Stimulated activated CD8-positive, alpha-beta memory T cell treated with anti-CD3 and anti-CD28 coated beads, Interleukin-7, amount 100 ng/mL, for 1 hour (primary cell): ENCODE results near the gene ANKS1B.
"Not testable (repeated sequence)": the region's sequence is repeated elsewhere in the genome, so short reads cannot be mapped to it uniquely, and the experiment has no call there.

Source experiments
- DNase-seq, 2 donors: peaks; one replicate each; pipeline ENCODE4 v3.0.0-alpha.2; 2020; ENCODE audit warnings: low read depth in 2 of 2

The ANKS1B gene

DNA sequence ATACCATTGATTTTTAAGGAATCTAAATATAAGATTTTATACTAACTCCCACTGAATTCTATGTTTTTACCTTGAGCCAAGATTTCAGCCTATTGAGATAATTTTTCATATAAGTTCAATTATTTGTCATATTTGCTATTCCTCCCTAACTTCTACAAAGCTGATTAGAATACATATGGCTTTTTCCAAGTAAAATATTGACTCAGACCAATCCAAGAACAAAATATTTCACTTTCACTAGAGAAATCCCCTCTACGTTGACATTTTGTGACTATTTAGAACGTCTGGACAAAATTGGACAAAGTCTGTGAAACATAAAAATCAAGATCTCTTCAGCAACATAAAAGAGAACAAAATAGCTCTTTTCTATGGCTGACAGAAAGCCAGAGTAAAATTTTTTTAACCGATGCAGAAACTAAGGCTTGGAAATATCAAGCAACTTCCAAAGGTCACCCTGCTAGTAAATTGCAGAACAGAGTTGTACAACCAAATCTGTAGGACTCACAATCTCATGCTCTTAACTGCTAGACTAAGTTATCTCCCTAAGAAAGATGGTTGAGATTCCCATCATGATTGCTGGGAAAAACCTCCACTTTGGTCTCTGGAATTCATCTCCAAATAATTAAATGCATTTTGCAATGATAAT, 219.1 kb downstream of the ANKS1B start:
- DNase-seq = no peak

DNA sequence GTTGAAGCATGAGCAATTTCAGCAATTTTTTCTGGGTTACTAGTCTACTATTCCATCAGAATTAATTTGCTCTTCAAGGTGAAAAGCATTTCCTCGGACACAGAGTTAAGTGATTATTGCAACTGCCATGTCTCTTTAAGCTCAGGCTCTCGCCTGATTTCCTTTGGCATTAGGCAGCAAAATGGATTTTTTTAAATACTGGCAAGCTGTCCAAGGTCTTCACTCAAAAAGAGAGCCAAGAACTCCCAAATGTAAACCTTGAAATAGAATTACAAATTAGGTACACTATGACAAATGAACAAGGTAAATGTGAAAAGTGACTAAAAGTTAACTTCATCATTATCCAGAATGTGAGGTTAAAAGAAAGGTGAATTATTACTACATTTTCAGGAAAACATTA, 225.3 kb downstream of the ANKS1B start:
- no peak for DNase-seq

DNA sequence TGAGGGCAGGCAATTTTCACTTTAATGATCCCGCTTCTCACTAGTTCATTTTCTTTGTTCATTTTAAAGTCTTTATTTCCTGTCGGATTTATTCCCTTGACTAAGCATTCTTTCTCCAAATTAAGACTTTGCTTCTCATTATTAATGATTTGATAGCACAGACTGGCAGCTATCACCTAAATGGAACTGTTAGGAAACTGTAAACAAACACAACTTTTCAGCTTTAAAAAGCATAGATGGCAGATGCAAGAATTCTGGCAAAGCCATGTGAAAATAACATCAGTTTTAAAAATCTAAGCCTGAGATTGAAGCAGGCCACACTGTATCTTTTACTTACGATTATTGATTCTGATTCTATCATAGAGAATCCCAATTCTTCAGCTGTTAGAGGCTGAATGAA, 225.7 kb downstream of the ANKS1B start:
- no peak for DNase-seq

DNA sequence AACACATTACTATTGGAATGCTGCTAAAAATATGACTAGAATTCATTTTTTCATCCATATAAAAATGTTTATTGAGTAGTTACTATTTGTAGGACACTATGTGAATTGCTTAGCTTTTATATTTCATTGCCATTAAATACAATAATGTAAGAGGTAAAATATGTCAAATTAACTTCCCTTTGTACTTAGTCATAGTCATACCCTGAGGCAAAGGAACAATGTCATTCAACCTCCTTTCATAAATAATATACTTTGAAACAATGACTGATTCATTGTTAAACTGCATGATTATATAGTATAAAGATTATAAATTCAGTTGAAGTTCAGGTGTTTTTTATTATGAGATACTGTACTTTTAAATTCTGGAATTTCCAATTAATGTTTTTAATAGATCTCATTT, 232.0 kb downstream of the ANKS1B start:
- no peak for DNase-seq

DNA sequence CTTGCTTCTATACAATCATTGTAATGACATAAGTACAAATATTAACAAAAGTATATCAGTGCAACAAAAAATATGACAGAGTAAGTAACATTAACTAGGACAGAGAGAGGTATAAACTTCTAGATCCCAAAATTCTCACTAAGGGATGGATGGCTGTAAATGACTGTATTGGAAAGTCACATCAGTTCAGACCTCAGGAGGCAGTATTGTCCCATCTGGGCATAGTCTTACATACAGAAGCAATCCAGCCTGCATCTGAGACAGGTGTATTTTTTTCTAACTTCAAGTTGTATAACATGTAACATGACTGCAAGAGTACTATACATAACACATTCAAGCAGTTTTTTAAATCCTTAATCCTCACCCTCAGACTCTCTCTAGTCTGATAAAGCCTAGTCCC, 238.2 kb downstream of the ANKS1B start:
- DNase-seq = no peak

DNA sequence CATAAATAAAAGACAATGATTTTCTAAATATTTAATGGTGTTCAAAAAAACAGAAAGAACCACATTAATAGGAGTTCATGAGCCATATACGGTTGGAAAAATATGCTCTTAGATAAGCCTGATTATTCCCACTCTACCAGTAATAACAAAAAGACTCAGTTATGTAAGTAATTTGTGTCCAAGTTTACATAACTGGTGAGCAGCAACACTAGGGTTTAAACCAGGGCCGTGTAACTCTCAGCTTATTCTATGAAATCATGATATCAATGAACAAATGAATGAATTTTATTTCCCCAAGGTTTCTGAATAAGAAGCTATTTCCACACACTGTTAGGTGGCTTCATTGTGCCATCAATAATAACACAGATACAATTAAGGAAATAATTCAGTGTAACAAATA, 238.8 kb downstream of the ANKS1B start:
- DNase-seq = no peak

DNA sequence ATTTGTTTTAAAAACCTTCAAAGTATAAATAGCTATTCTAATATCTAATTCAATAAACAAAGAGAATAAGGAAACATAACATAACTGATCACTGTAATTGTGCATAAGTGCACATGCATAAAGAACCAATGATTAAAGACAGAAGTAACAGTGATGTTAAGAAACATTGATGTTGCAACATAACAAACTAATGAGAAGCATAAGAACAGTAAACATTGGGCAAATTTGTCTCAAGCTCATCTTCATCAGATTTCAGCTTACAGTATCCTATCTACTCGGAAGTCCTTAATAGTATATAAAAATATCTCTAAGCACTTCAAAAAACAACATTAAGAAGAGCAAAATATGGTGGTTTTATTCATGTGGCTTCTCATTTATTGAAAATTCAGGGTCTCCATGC, 239.6 kb downstream of the ANKS1B start:
- no peak for DNase-seq

DNA sequence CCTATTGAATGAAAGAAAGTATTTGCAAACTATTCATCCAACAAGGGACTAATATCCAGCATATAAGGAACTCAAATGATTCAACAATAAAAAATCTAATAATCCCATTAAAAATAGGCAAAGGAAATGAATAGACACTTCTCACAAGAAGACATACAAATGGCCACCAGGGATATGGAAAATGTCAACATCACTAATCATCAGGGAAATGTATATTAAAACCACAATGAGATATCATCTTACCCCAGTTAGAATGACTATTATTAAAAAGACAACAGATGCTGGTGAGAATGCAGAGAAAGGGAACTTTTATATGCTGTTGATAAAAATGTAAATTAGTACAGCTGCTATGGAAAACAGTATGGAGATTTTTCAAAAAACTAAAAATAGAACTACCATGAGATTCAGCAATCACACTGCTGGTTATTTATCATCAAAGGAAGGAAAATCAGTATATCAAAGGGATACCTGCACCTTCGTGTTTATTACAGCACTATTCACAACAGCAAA, 247.9 kb downstream of the ANKS1B start:
- no peak for DNase-seq

DNA sequence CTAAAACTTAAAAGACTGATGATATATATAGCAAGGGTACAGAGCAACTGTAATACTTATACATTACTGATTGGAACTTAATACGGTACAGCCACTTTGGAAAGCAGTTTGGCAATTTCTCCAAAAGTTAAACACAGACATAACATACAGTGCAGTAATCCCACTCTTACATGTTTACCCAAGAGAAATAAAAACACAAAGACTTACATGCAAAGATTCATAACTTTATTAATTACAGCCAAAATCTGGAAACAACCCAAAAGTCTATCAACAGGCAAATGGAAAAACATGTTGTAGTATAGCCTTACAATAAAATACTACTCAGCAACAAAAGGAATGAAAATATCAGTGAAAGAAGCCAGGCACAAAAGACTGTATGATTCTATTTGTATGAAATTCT, 252.6 kb downstream of the ANKS1B start:
- DNase-seq = no peak

DNA sequence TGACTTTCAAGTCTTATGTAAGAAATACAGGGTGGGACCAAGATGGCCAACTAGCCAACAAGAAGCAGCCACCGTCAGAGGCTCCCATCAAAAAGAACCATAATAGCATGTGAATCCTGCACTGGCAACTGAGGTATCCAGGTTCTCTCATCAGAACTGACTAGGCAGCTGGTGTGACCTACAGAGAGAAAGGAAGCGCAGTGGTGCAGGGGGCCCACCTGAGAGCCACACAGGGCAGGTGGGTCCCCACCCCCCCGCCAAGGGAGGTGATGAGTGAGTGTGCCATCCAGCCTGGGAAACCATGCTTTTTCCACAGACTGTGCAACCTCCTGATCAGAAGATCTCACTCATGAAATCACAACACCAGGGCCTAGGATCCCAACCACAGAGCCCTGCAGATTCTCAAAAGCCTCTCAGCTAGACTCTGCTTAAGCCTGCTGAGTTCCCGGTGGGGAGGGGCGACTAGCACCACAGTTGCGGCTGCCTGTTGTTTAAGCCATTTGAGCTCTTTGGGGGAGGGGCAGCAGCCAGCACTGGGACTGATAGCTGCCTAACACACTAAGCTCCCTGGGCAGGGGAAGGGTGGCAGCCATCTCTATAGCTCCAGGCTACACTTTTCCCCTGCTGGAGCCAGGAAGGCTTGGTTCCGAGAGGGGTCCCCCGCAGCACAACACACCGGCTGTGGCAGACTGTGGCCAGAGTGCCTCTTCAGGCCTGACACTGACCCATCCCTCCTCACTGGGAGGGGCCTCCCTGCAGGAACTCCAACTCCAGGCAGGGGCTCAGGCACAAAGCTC, 261.8 kb downstream of the ANKS1B start:
- DNase-seq = no peak

DNA sequence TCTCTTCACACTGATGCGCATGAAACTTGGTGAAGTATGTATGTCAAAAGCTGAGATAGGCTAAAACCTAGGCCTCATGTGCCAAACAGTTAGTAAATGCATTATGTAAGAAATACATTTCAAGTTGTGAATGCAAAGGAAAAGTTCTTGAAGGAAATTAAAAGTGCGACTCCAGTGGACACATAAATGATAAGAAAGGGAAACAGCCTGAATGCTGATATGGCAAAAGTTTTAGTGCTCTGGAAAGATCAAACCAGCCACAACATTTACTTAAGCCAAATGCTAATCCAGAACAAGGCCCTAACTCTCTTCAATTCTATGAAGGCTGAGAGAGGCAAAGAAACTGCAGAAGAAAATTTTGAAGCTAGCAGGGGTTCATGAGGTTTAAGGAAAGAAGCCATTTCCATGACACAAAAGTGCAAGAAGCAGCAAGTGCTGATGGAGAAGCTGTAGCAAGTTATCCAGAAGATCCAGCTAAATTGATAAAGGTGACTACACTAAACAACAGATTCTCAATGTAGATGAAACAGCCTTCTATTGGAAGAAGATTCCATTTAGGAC, 262.9 kb downstream of the ANKS1B start:
- no peak for DNase-seq

DNA sequence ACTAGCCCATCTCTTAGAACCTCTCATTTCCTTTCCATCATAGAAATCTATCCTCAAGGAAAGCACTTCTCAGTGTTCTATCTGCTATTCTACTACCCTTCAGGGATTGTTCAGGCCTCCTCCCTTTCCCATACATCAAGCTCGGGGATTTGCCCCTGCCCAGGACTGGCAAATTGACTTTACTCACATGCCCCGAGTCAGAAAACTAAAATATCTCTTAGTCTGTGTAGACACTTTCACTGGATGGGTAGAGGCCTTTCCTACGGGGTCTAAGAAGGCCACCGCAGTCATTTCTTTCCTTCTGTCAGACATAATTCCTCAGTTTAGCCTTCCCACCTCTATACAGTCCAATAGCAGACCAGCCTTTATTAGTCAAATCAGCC, 264.7 kb downstream of the ANKS1B start:
- DNase-seq = not testable (repeated sequence)

DNA sequence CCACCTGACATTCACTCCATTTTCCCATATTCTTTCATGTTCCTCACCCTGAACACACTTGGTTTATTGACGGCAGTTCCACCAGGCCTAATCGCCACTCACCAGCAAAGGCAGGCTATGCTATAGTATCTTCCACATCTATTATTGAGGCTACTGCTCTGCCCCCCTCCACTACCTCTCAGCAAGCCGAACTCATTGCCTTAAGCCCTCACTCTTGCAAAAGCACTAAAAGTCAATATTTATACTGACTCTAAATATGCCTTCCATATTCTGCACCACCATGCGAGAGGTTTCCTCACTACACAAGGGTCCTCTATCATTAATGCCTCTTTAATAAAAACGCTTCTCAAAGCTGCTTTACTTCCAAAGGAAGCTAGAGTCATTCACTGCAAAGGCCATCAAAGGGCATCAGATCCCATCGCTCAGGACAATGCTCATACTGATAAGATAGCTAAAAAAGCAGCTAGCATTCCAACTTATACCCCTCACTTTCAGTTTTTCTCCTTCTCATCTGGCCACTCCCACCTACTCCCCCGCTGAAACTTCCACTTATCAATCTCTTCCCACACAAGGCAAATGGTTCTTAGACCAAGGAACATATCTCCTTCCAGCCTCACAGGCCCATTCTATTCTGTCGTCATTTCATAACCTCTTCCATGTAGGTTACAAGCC, 265.2 kb downstream of the ANKS1B start:
- not testable (repeated sequence) for DNase-seq

DNA sequence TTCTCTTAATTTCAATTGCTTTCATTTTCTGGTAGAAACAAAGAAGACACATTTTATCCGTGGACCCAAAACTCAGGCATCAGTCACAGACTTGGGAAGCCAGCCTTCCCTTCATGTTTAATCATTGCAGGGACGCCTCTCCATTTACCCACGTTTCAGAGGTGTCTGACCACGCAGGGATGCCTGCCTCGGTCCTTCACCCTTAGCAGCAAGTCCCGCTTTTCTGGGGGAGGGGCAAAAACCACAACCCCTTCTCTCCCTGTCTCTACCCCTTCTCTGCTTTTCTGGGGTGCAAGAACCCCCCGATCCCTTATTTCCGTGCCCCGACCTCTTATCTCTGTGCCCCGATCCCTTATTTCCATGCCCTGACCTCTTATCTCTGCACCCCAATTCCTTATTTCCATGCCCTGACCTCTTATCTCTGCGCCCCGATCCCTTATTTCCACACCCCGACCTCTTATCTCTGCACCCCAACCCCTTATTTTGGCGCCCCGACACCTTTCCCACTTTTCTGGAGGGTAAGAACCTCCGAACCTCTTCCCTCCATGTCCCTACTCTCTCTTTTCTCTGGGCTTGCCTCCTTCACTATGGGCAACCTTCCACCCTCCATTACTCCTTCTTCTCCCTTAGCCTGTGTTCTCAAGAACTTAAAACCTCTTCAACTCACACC, 268.8 kb downstream of the ANKS1B start:
- not testable (repeated sequence) for DNase-seq

DNA sequence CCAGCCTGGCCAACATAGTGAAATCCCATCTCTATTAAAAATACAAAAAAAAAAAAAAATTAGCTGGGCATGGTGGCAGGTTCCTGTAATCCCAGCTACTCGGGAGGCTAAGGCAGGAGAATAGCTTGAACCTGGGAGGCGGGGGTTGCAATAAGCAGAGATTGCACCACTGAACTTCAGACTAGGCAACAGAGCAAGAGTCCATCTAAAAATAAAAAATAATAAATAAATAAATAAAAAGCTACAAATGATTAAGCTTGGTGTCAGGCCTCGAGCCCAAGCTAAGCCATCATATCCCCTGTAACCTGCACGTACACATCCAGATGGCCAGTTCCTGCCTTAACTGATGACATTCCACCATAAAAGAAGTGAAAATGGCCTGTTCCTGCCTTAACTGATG, 269.8 kb downstream of the ANKS1B start:
- DNase-seq = not testable (repeated sequence)

DNA sequence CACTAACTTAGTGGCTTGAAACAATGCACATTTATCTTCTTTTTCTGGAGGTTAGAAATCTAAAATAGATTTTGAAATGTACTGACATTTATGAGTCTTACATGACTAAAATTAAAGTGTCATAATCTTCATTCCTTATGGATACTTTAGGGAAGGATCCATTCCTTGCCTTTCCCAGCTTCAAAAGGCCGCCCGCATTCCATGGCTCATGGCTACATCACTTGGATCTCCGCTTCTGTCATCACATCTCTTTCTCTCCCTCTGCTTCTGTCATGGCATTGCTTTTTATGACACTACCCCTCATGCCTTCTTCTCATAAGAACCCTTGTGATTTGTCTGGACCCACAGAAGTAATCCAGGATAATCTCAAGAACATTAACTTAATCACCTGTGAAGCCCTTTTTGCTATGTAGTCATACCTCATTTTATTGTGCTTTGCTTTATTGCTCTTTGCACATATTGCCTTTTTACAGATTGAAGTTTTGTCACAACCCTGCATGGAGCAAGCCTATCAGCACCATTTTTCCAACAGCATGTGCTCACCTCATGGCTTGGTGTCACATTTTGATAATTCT, 270.7 kb downstream of the ANKS1B start:
- DNase-seq = no peak

DNA sequence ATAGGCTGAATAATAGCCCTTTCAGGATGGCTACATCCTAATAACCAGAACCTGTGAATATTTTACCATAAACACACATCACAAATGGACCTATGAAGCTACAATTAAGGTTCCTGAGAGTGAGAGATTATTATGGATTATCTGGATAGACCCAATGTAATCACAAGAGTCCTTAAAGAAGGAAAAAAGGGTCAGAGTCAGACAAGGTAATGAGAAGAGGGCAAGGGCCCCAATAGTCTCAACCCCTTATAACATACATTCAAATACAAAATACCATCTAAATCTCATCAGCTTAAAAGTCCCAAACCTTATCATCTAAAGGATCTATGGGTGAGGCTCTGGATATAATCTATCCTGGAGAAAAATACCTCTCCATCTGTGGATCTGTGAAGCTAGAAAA, 272.5 kb downstream of the ANKS1B start:
- DNase-seq = no peak

DNA sequence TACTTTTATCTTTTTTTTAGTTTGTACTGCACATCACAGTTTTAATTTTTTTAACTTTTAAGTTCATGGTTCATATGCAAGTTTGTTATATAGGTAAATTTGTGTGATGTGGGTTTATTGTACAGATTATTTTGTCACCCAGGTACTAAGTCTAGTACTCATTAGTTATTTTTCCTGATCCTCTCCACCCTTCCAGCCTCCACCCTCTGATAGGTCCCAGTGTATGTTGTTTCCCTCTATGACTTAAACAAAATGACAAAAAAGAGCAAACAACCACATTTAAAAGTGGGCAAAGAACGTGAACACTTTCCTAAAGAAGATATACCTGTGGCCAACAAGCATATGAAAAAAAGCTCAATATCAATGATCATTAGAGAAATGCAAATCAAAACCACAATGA, 273.5 kb downstream of the ANKS1B start:
- DNase-seq = no peak

DNA sequence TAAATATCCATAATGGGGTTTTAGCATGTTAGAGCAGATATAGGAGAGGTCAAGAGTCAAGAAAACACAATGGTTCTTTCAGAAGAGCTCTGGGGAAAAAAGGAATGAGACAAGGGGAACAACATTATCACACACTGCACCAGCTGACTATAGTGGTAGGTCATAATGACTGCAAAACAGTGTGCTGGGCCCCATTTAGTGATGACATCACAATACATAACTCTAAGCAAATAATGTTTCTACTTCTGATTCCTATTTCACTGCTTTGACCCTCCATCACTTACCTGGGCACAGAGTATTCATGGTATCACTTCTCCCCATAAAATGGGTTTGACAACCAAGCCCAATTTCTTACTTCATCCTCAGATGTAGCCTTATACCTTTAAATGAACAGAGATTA, 275.1 kb downstream of the ANKS1B start:
- no peak for DNase-seq

DNA sequence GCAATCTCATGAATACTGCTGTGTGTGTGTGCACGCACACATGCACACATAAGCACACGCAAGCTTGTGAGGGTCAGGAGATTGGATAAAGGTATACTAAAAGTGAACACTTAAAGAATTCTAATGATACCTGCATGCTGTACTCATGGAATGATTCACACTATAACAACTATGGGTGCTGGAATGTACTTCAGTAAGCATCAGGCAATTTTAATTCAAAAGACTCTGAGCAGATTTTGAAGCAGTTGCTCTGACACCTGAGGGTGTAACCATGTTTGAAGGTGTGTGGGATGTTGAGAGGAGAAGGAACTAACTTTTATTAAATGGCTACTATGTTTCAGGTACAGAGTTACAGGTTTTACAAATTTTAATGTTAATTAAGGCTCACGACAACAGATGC, 275.6 kb downstream of the ANKS1B start:
- no peak for DNase-seq

DNA sequence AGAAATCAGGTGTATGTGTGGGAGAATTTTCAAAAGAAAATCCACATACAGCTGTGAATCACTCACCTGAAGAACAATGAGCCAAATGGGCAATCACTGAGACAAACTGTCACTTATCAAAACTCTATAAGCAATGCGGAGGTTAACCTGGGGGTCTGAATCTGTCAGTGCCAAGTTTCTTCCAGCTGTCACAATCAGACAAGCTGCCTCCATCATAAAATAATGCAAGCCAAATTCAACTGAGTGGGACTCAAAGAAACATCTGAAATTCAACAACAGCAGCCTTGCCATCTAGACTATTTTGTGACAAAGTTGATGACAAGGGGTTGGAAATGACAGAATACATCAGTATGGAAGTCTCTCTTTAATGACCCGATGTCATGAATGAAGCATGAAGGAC, 276.9 kb downstream of the ANKS1B start:
- no peak for DNase-seq
